ENCODE measurements around the gene LARP1B.
"Not testable (repeated sequence)": the region's sequence is repeated elsewhere in the genome, so short reads cannot be mapped to it uniquely, and the experiment has no call there.

The LARP1B gene

GRCh38 chr4:128227991-128228571 lies 167.0 kb downstream of the LARP1B start:
- DNase-seq (ENCODE audit: low spot score), result no peak

GRCh38 chr4:128228845-128229795 lies 168.0 kb downstream of the LARP1B start:
- no peak for DNase-seq (ENCODE audit: low spot score)

- no peak for DNase-seq (ENCODE audit: low spot score)
These were observed 171.6 kb downstream of the LARP1B start for GRCh38 chr4:128232719-128233118.

- no peak for DNase-seq (ENCODE audit: low spot score)
These were observed 173.7 kb downstream of the LARP1B start for GRCh38 chr4:128234836-128235235.

GRCh38 chr4:128241019-128241418 lies 179.9 kb downstream of the LARP1B start:
- no peak for DNase-seq (ENCODE audit: low spot score)

GRCh38 chr4:128241425-128241913 lies 180.4 kb downstream of the LARP1B start:
- peak; percentile 49 for DNase-seq (ENCODE audit: low spot score)

GRCh38 chr4:128241981-128242380 lies 180.9 kb downstream of the LARP1B start:
- no peak for DNase-seq (ENCODE audit: low spot score)

- no peak for DNase-seq (ENCODE audit: low spot score)
These were observed 181.5 kb downstream of the LARP1B start for GRCh38 chr4:128242601-128243000.

GRCh38 chr4:128244379-128244778 lies 183.3 kb downstream of the LARP1B start:
- no peak for DNase-seq (ENCODE audit: low spot score)

GRCh38 chr4:128245391-128245790 lies 184.3 kb downstream of the LARP1B start:
- DNase-seq (ENCODE audit: low spot score), result not testable (repeated sequence)

- no peak for DNase-seq (ENCODE audit: low spot score)
These were observed 186.8 kb downstream of the LARP1B start for GRCh38 chr4:128247906-128248305.

GRCh38 chr4:128249787-128250668 lies 188.9 kb downstream of the LARP1B start:
- no peak for DNase-seq (ENCODE audit: low spot score)

GRCh38 chr4:128255906-128256305 lies 194.8 kb downstream of the LARP1B start:
- DNase-seq (ENCODE audit: low spot score), result no peak

GRCh38 chr4:128256539-128256938 lies 195.4 kb downstream of the LARP1B start:
- DNase-seq (ENCODE audit: low spot score), result no peak

- DNase-seq (ENCODE audit: low spot score), result not testable (repeated sequence)
These were observed 197.1 kb downstream of the LARP1B start for GRCh38 chr4:128258166-128258565.

GRCh38 chr4:128259889-128260288 lies 198.8 kb downstream of the LARP1B start:
- not testable (repeated sequence) for DNase-seq (ENCODE audit: low spot score)
